ENCODE measurements around the gene PGC.

Gene PGC

GRCh38 chr6:41747256-41748101 lies at the start of gene PGC:
PGC (minus strand) TSS chr6:41747397; CDS start chr6:41747334, 63 bp downstream.
- no peak for DNase-seq

DNA sequence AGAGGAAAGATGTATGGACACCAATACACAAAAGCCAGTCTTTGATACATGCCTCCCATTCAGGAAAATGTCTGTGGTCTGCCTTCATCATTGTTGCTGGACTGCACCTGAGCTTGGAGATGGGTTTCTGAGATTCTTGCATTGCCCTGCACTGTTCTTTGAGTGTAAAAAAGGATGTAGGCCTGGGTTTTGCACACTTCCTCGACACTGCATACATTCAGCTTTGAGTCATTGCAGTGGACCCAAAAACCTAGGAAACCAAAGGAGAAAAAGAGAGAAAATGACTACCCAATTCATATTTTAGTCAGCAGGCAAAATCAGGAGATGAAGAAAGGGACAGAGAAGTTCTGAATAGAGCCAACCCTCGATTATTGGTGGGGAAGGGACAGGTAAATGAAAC lies 49.3 kb upstream of the PGC start:
- no peak for DNase-seq

- no peak for DNase-seq
Measured at GRCh38 chr6:41791984-41792383, 44.8 kb upstream of the PGC start.

- no peak for DNase-seq
Measured at GRCh38 chr6:41791305-41791704, 44.1 kb upstream of the PGC start.

- no peak for DNase-seq
Measured at GRCh38 chr6:41790045-41790444, 42.8 kb upstream of the PGC start.

GRCh38 chr6:41789390-41789724 lies 42.2 kb upstream of the PGC start:
- DNase-seq: no peak

GRCh38 chr6:41787219-41787917 lies 40.2 kb upstream of the PGC start, which contains the start of gene TOMM6:
TOMM6 (plus strand) TSS chr6:41787694; CDS start chr6:41787698, 4 bp downstream.
- peak; percentile 98 for DNase-seq

- peak; percentile 95 for DNase-seq
Measured at GRCh38 chr6:41786451-41787218, 39.4 kb upstream of the PGC start.

GRCh38 chr6:41785689-41786450 lies 38.7 kb upstream of the PGC start:
- no peak for DNase-seq

DNA sequence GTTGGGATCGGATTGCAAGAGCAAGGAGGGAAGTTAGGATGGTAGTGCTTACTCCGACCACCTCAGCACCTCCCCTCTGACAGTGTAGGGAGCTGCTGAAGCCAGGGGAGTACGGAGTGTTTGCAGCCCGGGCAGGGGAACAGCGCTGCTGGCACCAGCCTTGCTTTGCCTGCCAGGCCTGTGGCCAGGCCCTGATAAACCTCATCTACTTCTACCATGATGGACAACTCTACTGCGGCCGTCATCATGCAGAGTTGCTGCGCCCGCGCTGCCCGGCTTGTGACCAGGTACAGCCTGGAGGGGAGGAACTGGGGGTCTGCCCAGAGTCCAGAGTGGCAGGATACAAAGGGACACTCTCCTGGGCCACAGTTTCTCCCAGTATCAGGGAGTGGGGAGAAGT lies 38.1 kb upstream of the PGC start:
- DNase-seq: no peak

DNA sequence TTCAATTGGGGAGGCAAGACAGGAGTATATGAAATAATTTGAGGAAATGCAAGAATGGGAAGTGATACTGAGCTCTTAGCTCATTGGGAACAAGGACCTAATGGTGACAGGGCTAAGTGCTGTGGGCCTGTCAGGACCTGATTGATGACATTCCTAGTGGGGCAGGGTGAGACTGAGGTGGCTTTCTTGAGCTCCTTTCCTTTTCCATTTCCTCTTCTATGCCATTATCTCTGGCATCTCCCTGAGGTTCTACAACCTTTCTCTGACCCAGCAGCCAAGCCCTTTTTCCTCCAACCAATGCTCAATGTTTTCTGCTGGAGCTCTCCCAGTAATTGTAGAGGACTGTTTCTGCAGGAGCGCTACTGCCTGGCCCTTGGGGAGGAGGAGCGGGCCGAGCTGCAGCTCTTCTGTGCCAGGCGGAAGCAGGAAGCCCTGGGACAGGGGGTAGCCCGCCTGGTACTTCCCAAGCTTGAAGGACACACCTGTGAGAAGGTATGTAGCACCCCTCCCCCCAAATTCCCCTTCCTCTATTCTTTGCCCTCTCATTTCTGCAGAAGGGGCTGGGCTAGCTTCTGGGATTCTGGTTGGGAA lies 37.5 kb upstream of the PGC start:
- no peak for DNase-seq

DNA sequence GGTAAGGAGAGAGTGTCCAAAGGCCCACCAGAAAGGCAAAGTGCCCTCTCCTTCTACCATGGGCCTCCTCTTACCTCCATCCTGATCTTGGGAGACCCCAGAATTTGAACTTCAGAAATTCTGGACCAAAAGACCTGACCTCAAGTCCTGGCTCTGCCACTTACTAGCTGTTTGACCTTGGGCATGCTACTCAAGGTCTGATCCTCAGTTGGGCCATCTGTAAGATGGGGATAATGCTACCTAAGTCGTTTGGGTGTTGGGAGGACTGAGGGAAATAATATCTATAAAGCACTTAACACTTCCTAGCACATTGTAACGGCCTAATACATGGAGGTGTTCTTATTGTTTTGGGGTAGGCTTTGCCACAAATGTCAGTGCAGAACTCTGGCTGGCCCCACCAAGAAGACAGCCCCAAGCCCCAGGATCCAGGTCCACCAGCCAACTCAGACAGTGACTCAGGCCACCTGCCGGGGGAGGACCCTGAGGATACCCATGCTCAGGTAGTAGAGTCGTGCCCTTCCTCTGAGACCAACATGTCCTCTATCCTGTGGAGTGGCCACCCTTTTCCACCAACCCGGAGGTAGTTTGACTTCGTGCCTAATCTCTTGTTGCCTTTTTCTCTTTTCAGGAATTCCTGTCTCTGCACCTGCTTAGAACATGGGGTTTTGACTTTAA lies 36.0 kb upstream of the PGC start:
- DNase-seq: no peak

DNA sequence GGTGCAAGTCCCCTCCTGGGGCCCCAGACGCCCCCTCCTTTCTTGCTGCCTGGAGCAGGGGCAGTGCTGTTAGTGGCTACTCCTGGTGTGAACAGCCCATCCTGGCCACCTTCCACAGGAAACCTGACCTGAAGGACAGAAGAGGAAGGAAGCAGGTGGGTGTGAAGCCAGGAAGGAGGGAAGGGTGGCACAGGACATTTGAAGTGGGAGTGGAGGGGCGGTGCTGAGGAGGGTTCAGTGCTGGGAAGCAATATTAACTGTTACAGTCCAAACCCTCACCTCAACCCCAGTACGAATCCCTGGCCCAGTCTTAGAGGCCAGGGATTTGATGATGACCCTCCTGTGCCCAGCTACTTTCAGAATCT lies 34.2 kb upstream of the PGC start:
- DNase-seq: no peak

DNA sequence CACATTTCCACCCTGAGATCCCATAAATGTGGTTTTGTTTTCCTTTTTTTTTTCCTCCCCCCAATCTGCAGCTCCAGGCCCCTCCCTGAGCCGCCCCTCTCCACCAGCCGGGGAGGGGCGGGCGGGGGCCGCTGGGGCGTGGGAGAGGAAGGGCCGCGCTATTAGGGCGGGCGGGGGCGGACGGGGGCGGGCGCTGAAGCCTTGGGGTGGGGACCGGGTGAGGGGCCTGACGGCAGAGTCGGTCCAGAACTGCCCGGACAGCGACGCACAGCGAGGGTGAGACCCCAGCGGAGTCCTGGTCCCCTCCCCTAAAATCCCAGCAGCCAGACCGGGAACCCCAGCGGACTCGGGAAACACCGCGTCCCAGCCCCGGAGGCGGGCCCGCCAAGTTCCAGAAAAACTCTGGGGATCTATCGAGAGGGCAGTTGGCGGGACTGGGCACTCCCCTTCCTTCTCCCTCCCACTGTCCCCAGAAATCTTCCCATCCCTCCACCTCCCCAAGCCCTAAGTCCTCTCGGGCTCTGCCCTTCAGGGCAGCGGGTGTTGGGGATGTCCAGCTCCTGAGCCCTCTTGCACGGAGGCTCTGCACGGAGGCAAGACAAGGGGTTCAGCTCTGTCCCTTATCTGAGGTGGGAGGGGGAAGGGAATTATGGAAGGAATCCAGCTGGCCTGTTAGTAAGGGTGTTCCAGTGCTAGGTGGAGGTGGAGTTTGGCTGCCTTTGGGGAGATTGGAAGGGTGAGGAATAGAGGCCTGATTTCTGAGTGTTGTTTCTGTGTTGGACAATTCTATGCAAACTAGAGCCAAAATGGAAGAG lies 33.6 kb upstream of the PGC start, which contains the start of gene PRICKLE4:
PRICKLE4 (plus strand) TSS at position 232 of the 815 bp plus-strand sequence. CDS start 2,692 bp downstream, outside the sequence.
- DNase-seq: peak; percentile 54

GRCh38 chr6:41779788-41780550 lies 32.8 kb upstream of the PGC start, which contains the start of gene FRS3:
FRS3 (minus strand) TSS chr6:41779900; CDS start chr6:41776987, 2,913 bp downstream.
- peak; percentile 99 for DNase-seq

- DNase-seq: no peak
Measured at GRCh38 chr6:41779336-41779735, 32.1 kb upstream of the PGC start.

- peak; percentile 9 for DNase-seq
Measured at GRCh38 chr6:41778895-41779294, 31.7 kb upstream of the PGC start.

DNA sequence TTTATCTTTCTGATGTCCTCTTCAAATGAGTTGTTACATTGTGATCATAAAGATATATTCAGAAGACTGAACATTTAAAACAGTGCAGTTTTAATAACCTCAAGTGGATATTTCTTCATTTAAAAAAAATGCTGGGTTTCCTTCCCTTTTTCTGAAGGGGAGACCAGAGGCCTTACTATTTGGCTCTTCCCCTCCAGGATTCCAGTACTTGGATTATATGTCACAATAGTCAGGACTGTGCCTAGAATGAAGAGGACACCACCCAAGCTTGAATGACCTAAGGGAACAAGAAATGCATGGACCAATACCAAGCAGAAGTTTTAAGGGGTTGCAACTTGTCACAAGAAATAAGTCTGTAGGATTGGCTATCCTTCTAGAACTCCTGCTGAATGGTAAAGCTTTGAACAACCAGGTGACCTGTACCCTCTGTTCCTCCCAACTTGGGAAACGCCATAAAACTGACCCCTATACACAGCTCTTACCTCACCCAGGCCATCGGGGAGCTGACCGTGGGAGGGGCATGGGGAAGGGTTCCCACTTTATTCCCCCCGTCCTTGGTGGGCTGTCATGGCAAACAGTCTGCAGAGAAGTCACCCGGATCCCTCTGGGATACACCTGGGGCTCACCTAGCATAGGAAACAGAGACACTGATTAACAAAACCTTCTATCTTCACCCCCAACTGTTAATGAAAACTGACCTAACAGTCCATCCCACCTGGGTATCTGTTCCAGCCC lies 30.5 kb upstream of the PGC start:
- DNase-seq: no peak

DNA sequence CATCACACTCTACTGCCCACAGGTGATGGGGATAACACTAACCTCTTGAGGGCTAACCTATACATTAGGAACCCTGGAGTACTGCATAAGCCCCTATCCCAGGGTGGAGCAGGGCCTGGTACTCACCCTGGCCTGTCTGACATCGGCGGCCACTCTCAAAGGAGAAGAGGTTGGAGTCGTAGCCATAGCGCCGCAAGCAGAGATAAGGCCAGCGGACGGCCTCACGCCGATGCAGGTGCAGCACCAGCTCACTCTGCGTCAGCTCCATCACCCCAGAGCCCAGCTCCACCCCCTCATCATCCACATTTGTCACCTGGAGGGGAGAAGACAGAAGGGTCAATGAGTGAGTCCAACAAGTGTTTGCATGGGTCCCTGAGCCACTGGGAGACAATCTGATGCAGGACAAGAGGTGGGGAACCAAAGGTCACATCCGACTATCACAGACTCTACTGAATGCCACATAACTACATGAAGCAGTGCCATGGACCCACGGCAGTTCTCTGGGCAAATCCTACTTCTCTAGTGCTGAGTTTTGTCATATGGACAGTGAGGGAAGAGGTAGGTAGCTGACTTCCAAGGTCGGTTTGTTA lies 28.2 kb upstream of the PGC start:
- no peak for DNase-seq
